Astrocyte of the hippocampus (primary cell): ENCODE measurements around the gene ZNF546.
"Not testable (repeated sequence)": the region's sequence is repeated elsewhere in the genome, so short reads cannot be mapped to it uniquely, and the experiment has no call there.

Experiments used
- DNase-seq: peaks from one replicate; pipeline ENCODE4 v3.0.0; 2011; ENCODE audit warnings: low read depth, low spot score

The ZNF546 gene

DNA sequence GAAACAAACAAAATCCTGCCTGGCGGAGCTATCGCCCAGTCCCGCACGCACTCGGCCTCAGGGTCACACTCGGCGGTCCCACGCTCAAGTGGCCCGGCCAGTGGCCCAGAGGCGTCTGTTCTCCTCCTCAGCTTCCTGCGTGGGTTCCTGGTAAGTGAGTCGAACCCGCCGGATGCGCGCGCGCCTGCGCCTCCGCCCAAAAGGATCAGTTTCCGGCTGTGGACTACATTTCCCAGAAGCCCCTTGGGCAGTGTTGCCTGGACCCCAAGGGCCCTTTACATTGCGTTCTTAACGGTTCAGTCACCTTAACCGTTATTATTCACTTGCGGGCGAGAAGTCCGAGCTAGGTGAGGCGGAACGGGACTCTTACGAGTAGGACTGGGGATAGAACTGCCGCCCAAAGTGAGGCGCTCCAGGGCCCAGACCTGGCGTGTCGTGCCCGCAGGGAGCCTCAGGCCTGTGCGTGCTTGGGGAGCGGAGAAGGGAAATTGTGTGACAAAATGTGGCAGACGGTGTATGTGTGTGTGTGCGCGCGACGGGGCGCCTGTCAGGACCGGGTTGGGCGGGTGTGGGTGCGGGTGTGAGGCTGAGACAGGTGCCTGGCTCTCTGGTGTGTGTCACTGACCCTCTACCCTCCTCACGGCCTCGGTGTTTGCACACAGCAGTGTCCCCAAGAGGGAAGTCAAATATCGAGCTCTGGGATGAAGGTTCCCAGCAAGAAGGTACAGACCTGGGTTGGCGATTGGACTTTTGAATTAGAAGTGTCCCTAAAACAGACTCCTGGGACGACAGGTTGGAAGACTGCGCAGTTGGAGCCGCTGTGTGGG lies at the start of gene ZNF546:
ZNF546 (plus strand) TSS at position 250 of the 827 bp plus-strand sequence. CDS start 1,267 bp downstream, outside the sequence.
- DNase-seq: peak; percentile 95

DNA sequence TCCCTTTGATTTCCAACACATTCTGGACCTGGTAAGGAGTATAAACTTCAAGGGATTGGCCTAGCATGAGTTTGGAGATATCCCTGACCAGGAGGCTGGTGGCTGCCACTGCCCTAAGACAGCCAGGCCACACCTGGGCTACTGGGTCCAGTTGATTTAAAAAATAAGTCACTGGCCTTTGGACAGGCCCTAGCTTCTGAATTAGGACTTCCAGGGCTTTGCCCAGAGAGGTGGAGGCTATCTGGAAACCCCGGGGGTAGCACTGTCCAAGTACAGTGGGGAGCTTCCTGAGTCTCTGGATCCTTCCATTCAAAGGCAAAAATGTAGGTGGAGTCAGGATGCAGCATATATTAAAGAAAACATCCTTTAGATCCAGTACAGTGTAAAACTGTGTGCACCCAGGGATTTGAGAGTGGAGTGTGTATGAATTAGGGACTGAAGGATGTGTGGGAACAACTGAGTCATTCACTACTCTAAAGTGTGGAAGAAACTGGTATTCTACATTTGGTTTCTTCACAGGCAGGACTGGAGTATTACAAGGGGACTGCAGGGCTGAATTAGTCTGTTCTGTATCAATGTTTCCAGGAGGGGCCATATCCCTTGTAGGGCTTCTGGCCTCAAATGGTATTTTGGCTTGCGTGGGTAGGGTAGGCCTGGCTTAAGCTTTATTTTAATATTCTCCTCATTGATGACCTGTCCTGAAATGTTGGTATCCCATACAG lies 47.7 kb upstream of the ZNF546 start:
- DNase-seq: no peak

DNA sequence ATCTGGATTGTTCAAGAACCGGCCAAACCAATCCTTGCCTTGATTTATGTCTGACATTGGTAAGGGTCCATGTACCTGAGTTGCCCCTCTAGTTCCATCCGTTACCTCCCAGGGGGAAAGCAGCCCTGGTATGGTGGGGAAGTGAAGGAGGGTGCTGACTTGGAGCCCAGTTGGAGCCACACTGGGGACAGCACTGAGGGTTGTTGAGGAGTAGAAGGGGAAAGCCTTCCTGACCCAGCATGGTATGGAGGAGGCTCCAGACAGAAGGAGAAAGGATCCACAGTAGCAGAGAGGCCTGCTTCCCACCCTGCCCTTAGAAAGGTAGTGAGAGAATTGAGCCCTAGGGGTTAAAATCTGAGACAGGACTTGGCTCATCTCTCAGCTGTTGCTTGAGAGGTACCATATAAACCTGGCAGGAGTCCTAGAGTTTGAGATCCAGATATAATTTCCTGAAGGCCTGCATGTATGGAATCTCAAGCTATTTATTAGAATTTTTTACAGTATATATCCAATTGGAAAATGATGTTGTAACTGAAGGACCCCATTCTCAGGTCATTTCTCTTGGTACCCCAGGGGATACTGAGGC lies 45.7 kb upstream of the ZNF546 start:
- no peak for DNase-seq

DNA sequence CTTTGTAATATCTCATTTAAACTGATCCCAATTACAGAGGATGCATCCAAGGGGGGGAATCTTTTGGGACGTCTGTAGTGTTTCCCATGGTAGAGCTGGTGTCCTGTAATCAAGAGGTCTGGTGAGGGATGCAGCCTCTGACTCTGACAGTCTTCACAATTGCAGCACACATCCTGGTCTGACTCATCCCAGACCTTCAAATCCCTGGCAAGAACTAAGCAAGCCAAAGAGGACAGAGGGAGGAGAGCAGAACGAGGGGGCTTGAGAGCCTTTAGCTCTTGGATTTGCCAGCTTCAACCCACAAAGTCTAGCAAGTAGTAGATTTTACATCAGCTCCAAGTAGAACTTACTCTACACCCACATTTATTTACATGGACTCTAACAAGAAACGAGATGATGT lies 45.2 kb upstream of the ZNF546 start:
- peak; percentile 18 for DNase-seq

DNA sequence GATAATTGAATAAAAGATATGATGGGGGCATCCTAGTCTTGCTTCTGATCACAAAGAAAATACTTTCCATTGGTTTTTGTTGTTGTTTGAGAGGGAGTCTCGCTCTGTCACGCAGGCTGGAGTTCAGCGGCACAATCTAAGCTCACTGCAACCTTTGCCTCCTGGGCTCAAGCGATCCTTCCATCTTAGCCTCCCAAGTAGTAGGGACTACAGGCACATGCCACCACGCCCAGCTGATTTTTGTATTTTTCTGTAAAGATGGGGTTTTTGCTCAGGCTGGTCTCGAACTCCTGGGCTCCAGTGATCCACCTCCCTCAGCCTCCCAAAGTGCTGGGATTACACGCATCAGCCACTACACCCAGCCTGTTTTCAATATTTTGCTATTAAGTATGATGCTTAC lies 42.9 kb upstream of the ZNF546 start:
- no peak for DNase-seq

DNA sequence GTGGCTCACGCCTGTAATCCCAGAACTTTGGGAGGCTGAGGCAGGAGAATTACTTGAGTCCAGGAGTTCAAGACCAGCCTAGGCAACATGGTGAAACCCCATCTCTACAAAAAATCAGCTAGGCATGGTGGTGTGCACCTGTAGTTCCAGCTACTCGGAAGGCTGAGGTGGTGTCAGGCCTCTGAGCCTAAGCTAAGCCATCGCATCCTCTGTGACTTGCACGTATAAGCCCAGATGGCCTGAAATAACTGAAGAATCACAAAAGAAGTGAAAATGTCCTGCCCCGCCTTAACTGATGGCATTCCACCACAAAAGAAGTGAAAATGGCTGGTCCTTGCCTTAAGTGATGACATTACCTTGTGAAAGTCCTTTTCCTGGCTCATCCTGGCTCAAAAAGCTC lies 39.0 kb upstream of the ZNF546 start:
- not testable (repeated sequence) for DNase-seq

DNA sequence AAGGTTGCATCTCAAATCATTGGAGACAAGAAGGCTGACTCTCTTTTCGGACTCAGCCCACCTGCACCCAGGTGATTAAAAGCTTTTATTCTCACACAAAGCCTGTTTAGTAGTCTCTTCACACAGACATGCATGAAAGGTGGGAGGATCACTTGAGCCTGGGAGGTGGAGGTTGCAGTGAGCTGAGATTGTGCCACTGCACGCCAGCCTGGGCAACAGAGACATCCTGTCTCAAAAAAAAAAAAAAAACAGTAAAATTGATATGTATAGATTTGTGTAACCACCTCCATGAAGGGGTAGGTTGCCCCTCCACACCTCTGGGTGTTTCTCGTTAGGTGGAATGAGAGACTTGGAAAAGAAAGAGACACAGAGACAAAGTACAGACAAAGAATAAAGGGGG lies 37.9 kb upstream of the ZNF546 start:
- not testable (repeated sequence) for DNase-seq

DNA sequence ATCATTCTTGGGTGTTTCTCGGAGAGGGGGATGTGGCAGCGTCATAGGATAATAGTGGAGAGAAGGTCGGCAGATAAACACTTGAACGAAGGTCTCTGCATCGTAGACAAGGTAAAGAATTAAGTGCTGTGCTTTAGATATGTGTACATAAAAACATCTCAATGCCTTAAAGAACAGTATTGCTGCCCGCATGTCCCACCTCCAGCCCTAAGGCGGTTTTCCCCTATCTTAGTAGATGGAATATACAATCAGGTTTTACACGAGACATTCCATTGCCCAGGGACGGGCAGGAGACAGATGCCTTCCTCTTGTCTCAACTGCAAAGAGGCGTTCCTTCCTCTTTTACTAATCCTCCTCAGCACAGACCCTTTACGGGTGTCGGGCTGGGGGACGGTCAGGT lies 37.5 kb upstream of the ZNF546 start:
- DNase-seq: not testable (repeated sequence)

DNA sequence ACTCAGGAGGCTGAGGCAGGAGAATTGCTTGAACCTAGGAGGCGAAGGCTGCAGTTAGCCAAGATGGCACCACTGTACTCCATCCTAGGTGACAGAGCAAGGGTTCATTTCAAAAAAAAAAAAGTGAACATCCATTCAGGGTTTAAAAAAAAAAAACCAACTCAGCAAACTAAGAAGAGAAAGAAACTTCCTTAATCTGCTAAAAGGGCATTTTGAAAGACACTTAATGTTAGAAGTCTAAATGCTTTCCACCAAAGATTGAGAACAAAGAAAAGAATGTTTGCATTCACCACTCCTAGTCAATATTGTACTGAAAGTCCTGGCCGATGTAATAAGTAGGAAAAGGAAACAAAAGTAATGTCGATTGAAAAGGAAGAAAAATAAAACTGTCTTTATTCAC lies 33.0 kb upstream of the ZNF546 start:
- DNase-seq: no peak

DNA sequence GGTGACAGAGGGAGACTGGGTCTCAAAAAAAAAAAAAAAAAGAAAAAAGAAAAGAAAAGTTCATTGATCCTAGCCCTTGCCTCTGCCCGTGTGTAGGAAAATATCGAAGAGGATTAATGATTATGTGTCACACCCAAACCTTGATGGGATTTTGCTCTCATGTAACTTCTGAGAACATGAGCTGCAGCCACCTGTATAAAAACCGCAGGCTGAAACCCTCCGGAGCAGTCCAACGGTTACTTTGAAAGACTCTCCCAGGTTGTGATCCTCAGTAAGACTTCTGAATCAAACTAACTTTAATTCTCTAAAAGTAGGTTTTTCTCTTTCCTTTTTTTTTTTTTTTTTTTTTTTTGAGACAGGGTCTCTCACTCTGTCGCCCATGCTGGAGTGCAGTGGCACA lies 30.2 kb upstream of the ZNF546 start:
- DNase-seq: no peak

DNA sequence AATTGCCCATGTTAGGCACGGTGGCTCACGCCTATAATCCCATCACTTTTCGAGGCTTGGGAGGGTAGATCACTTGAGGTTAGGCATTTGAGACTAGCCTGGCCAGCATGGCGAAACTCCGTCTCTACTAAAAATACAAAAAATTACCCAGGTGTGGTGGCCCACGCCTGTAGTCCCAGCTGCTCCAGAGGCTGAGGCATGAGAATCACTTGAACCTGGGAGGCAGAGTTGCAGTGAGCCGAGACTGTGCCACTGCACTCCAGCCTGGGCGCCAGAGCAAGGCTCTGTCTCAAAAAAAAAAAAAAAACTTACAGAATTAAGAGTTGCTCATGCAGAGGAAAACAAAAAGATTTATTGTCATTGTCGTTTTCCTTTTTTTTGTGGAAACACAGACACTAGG lies 29.3 kb upstream of the ZNF546 start:
- DNase-seq: no peak

DNA sequence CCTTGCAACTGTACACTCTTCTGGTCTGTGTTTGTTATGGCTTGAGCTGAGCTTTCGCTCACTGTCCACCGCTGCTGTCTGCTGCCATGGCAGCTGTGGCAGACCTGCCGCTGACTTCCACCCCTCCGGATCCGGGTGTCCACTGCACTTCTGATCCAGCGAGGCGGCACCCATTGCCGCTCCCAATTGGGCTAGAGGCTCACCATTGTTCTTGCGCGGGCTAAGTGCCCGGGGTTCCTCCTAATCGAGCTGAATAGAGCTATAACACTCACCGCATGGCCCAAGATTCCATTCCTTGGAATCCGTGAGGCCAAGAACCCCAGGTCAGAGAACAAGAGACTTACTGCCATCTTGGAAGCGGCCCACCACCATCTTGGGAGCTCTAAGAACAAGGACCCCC lies 28.1 kb upstream of the ZNF546 start:
- DNase-seq: no peak

DNA sequence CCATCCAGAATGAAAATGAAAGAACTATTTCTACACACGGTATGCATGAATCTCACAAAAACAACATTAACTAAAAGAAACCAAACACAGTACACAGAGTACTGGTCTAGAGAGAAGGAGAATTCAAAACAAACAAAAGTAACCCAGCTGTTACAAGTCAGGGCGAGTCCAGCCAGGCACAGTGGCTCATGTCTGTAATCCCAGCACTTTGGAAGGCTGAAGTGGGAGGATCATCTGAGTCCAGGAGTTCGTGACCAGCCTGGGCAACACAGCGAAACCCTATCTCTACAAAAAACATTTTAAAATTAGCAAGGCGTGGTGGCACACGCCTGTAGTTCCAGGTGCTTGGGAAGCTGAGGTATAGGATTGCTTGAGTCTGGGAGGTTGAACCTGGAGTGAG lies 27.6 kb upstream of the ZNF546 start:
- DNase-seq: no peak

DNA sequence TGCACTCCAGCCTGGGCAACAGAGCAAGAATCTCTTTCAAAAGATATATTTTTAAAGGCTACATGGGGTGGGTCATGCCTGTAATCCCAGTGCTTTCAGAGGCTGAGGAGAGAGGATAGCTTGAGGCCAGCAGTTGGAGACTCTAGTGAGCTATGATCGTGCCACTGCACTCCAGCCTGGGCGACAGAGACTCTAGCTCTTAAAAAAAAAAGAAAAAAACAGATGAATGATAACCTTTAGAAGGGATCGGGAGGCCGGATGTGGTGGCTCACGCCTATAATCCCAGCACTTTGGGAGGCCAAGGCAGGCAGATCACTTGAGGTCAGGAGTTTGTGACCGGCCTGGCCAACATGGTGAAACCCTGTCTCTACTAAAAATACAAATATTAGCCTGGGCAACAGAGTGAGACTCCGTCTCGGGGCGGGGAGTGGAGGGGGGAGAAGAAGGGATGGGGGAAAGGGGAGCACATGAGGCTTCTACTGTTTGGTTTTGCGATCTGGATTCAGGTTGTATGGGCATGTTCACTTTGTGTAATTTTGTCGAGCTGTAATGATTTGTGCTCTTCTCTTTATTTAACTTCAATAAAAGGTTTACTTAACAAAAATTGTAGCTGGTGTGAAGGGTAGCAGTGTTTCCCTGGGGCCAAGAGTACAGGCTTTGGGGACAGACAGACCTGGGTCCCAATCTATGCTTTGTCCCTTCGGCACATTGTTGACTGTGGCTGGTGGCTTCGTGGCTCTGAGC lies 27.0 kb upstream of the ZNF546 start:
- no peak for DNase-seq

DNA sequence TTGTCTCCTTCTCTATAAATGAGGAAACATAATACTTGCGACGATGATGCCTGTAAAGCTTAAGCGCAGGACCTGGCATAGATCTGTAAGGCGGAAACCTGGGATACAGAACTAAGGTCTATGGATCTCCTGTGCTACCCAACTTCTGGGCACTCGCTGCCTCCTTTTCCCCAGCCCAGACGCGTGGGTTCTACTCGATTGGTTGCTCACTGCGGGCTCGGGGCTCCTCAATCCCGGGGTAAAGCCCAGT lies 26.5 kb upstream of the ZNF546 start:
- DNase-seq: no peak

DNA sequence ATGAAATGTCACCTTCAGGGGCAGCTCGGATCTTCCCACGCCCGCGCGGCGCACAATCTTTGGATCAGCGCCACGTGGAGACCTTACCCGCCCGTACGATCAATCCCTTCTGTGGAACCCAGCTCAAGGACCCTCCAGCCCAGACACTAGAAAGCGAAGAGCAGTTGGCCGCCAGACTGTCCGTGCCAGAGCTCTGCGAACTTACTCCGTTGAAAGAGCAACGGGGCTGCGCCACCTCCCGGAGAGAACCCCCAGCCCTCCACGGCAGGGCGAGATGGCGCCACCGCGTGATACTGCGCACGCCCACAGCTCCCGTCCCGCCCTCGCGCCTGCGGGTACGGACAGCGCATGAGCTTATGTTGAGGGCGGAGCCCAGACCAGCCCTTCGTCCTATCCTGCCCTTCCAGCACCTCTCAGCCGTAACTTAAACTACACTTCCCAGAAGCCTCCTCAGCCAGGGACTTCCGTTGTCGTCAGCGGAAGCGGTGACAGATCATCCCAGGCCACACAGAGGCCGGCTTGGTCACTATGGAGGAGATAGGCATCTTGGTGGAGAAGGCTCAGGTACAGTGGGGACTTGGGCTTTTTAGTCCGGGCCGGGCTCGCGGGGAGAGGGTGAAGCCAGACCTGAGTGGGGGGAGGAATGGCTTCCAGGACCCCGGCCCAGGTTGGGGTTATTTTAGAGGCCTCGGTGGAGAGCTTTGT lies 26.0 kb upstream of the ZNF546 start, which contains the start of gene PSMC4:
PSMC4 (plus strand) TSS at position 491 of the 705 bp plus-strand sequence; CDS start at position 529, 38 bp downstream.
- DNase-seq: peak; percentile 100

DNA sequence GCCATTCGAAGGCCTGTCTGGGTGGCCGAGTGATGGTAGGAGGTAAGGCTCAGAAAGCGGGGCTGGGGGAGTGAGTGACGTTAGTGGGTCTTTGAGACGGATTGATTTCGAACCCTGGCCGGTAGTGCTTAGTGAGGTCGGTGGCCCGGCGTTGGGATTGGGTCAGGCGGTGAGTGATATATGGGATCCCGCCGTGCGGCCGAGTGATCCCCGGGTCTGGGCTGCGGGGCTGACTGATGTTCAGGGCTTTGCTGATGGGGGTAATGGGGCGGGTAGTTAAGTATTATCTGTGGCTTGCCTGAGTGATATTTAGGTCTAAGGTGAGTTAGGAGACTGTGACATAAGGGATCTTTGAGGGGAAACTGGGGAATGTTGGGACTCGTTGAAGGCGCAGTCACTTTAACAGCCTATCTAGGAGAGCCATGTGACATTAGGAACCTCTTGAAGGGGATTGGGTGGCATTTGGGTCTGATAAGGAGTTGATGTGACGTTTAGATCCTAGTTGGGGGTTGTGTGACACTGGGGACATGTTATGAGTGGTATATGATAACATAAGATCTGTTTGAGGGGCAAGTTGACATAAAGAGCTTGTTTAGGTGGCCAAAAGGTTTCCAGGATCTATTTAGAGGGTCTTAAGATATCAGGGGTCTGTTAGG lies 25.4 kb upstream of the ZNF546 start:
- no peak for DNase-seq

DNA sequence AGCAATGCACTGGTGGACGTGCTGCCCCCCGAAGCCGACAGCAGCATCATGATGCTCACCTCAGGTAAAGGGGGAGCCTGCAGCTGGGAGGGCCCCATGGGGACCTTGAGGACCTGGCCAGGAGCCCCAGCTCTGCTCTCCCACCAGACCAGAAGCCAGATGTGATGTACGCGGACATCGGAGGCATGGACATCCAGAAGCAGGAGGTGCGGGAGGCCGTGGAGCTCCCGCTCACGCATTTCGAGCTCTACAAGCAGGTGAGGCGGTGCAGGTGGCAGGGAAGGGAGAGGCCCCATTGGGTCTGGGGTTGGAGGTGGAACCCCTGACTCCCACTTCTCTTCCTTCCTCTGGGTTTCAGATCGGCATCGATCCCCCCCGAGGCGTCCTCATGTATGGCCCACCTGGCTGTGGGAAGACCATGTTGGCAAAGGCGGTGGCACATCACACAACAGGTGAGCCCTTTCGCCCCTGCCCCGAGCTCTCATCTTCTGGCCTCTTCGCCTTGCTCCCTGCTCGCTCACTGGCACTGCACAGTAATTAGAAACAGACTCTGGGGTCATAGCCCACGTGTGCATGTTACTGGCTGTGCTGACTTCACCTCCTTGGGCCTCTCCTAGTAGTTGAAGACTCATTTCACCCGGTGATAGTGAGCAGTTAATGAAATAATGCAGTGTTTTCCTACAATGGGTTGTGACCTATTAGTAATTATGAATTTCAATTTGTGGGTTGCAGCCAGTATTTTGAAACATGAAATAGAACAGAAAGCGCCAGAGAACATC lies 22.3 kb upstream of the ZNF546 start:
- DNase-seq: no peak

DNA sequence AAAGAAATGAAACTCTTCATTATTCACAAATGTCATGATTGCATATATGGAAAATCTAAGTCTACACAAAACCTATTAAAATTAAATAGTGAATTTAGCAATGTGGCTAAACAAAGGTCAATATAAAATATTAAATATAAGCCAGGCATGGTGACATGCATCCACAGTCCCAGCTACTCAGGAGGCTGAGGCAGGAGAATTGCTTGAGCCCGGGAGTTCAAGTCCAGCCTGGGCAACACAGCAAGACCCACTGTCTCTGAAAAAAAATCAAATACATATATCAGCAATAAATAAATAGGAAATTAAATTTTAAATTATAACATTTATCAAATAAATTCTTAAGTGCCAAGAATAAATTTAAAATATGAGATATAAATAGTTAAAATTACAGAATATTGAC lies 14.0 kb upstream of the ZNF546 start:
- no peak for DNase-seq

DNA sequence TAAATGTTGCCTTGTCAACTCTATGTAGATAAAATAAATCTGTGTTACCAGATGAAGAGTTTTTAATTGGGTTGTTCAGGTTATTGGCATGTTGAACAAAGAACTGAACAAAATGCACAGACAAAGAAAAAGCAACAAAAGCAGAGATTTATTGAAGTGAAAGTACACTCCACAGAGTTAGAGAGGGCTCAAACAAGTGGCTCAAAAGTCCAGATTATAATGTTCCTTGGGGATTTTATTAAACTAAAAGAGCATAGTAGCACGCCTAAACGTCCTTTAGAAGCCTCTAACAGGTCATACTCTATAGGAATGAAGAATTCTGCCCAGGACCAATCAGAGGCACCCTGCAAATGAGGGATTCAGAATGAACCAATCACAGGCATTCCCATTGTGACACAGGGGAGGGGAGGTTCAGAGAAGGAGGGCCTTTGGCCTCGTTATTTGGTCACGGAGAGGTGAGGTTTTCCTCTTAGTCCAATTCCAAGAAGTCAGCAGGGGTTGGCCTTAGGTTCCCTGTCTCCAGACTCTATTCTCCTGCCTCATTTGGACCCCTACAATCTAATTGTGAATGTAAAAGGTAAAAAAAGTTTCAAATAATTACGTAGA lies 13.1 kb upstream of the ZNF546 start:
- no peak for DNase-seq
